GM18951 (cell line): Measurements from ENCODE around the gene RAPGEF4.

Experiments used
- POLR2A ChIP-seq: IDR thresholded peaks from 4 replicates; pipeline ENCODE4 v1.6.1; 2011; ENCODE audit warnings: mild to moderate bottlenecking; ENCODE audit not compliant: insufficient read length, insufficient read depth; ENCODE audit errors: extremely low read depth
- in situ Hi-C: fragments of 300-500 bp; cut with MboI; formaldehyde crosslinking; loops from one replicate; pipeline ENCODE4 v1.12.0; 2022; ENCODE audit warnings: low sequenced_read_pairs, mixed read lengths, inconsistent platforms; ENCODE audit not compliant: unreplicated experiment

Gene RAPGEF4

DNA sequence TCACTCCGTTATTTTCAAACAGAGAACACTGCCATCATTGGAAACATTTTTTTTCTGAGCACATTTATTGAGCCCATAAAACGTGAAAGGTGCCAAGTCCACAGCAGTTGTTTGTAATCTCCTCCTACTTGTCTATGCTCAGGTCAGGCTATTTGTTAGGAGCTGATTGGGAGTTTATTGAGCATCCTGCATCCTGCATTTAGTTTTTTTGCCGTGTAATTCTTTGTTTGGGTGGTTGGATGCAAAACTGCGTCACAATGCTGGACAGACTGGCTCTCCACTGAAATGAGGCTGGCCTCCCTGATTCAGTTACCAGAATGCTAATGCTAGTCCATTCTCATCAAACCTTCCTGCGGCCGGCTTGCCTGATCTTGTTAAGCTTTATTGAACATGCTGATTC lies 71.4 kb downstream of the RAPGEF4 start:
- in situ Hi-C loops, result no loop called here
- no peak for TF ChIP-seq POLR2A

DNA sequence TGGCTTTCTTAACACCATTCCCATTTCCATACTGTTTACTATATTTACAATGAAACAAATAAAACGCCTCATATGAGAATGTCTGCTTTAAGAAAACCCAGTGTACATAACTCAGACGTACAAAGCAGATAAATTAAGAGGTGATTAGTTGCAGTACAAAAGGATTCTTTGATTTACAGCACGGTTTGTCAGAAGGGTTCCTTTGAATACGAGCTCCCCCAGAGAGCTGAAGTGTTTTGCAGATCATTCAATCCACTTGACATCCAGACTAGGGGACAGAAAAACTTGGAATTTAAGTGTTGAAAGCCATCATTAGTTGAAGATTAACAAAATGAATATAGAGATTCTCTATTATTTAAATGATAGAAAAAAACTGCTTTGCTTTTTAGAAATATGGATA lies 72.5 kb downstream of the RAPGEF4 start:
- in situ Hi-C loops, result no loop called here
- TF ChIP-seq POLR2A, result no peak

DNA sequence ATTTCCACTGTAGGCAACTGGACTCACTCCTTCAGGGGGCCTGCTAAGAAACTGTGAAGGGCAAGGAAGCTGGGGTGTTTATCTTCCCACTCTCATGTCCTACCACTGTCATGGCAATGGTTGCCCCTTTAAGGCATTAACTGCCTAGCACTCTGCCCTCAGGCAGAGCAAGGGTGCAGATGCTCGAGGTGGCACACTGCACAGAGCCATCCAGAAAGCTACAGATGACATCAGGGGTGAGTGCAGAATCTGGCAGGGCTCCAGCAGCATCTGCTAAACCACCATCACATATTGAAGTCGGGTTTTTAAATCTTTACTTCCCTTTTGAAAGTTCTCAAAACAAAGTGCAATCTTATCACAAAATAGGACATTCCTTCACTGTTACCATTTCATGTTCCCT lies 75.4 kb downstream of the RAPGEF4 start:
- in situ Hi-C loops, result no loop called here

DNA sequence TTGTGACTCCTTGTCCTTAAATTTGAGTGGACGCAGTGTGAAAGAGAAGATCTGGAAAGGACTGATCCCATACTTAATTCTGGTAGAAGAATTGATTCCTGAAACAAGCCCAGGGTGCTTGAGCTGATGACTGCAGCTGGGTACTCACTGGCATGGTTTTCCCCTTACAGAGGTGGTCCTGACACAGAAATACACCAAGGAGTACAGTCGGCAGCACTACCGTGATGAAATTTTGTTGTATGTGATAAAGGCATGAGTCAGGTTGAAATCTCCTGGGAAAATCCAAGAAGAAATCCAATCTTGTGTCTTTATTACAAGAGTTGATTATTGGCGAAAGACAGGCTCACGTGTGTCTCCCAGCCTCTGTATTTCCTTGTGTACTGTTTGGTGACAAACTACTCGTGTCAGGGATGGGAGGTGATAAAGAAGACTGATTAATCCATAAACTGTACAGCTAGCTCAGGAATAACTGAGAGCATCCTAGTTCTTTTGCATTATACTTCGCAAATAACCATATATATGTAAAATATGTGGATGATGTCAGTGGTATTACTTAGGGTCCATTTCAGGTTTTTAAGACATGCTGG lies 76.6 kb downstream of the RAPGEF4 start:
- TF ChIP-seq POLR2A, result no peak
- in situ Hi-C loops, result no loop called here

More for the DNA sequence above, 75.4 kb downstream of the RAPGEF4 start:
- no peak for TF ChIP-seq POLR2A

DNA sequence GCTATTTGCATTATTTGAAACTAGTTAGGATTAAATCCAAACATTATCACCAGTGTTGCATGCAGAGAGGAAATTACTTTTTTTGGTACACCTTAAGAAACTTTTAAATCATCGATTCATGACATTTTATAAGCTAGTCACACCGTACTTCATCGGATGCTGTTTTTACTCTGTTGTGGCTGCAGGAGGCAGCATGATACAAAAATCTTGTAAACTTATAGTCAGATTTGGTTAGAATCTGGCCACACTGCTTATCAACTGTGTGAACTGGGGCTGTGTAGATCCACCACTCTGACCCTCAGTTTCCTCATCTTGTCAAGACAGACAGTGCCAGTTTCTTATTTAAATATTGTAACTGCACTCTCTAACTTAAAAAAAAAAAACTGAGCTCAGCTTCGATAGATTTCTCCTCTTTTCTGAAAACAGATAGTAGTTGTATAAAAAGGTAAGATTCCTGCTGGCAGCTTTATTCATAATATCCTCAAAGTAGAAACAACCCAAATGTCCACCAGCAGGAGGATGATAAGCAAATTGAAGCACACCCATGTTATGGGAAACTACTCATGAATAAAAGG lies 77.8 kb downstream of the RAPGEF4 start:
- in situ Hi-C loops, result no loop called here
- TF ChIP-seq POLR2A, result no peak

DNA sequence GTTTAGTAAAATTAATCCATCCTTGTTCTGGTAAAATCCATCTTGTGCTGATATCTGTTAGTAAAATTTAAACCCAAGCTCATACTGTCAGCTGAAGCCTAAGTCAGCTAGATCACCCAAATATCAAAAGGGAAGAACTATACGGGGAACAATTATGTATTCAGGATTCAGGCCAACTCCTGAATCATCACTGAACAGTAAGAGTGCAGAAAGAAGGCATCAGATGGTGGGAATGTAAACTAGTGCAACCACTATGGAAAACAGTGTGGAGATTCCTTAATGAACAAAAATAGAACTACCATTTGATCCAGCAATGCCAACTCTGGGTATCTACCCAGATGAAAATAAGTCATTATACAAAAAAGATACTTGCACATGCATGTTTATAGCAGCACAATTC lies 81.8 kb downstream of the RAPGEF4 start:
- TF ChIP-seq POLR2A, result no peak
- in situ Hi-C loops, result no loop called here

DNA sequence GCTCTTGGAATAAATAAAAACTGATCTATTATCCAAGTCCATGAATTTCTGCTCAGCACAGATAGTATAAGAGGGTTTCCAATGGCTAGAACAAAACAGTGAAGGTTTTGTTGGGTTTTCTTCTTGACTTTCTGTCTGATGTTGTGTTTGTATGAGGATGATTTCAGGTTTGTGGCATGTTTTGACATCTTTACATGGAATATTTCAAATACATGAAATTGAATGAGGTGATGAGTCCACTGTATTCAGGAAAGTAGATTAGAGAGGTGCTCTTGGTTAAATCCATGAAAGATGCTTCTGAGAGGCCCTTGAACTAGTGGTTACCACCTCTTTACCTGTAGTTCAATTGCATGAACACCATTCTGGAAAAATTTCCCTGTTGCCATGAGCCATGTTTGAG lies 84.3 kb downstream of the RAPGEF4 start:
- no peak for TF ChIP-seq POLR2A
- in situ Hi-C loops, result no loop called here

DNA sequence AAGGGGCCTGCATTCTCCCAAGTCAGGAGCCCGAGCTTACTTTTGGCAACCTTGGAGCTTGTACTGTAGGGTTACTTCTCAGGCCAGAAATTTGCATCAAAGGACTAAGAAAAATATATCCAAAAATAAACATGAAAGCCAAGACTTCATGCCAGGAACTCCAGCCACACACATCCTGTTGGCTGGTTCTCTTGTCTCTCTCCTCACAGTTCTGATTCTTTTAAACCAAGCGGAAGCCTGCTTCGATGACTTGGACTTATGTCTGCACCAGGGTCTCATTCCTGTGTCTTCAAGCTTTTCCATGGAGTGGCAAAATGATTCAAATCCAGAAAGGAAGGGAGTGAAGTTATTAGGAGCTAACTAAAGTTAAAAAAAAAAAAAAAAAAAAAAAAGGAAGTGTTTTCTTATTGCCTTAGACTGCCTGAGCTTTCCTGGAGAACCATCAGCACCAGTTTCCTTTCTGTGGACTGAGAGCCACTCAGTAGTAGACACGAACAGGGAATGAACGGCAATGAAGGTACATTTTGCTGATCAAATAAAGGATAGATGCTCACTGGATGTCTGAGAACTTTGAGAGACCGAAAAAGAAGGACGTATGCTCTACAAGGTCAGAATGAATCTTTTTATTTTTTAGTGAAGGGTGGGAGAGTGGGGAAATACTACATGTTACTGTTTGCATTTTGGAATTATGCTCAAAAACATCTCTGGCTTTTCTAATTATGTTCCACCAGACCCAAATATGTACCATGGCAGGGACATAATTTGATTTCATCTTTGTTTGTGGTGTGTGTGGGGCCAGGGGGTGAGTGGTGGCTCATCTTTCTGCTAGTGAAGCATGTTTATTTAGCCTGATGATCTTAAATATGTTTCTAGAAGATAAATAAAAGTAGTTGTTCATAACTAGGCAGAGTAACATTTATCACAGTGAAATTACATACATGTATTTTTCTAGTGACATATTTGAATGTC lies 86.0 kb downstream of the RAPGEF4 start:
- in situ Hi-C loops, result no loop called here
- TF ChIP-seq POLR2A, result no peak

DNA sequence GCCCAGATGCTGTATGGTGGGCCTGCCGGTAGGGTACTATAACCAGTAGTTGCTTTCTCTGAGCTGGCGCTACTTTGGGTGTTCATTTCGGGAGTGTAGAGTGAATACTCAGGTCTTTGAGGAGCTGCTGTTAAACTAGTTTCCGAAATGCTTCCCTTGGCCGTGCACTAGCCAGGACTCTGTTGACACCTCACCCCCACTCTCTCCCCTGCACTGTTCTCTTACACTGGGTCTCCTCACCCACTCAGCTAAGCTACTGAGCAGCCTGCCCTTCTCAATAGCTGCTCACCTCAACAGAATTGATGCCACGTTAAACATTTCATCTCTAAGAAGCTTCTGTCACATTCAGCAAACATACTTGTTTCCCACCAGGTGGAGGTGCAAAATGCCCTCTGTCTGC lies 86.9 kb downstream of the RAPGEF4 start:
- in situ Hi-C loops, result no loop called here
- TF ChIP-seq POLR2A, result no peak

DNA sequence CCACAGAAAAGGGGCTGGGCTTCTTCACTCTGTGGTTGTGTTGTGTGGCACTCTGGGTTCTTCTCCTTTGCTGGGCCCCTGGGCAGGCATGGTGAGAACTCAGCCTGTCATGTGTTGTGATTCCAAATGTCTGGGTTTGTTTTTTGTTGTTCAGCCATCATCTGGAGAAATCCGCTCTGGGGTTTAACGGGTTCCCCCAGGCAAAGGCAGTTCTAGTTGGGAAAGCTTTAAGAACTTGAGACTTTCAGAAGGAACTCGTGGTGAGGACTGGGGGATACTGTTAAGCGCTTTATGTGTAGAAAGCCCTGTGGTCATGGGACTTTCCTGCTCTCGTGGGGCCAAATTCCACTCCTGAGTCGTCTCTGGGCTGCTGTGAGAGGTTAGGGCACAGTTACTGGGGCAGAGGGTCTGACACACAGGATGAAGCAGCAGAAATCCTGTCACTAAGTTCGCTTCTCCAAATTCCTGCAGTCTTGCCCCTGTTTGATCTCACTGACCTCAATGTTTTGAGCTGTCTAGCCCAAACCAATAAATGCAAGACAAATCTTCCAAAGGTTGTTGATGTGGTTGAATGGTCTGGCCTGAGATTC lies 87.7 kb downstream of the RAPGEF4 start:
- TF ChIP-seq POLR2A, result no peak
- in situ Hi-C loops, result no loop called here

DNA sequence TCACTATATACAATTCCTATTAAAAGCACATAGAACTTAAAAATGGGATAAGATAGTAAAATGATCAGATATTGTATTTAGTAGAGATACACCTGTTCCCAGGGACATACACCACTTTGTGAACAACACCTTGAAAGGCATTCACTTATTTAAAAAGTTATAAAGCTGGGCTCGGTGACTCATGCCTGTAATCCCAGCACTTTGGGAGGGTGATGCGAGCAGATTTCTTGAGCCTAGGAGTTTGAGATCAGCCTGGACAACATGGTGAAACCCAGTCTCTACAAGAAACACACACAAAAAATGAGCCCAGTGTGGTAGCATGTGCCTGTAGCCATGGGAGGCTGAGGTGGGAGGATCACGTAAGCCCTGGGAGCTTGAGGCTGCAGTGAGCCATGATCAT lies 90.9 kb downstream of the RAPGEF4 start:
- in situ Hi-C loops, result no loop called here
- no peak for TF ChIP-seq POLR2A

DNA sequence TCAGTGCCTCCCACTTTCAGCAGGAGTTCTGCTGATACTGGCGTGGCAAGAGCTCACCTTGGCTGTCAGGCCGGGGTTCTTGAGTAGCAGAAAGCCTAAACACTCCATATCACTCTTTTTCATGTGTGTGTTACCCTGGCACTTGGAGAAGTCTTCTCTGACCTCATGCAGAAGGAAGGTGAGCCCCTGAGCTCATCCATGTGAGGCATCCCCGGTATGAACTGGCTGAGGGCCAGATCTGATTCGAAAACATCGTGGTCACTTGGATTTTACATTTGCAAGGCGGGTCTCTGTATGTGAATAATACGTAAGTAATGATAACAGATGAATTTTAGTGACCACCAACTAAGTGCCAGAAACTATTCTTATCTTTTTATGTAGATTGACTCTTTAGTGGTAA lies 93.6 kb downstream of the RAPGEF4 start:
- TF ChIP-seq POLR2A, result no peak
- in situ Hi-C loops, result no loop called here

DNA sequence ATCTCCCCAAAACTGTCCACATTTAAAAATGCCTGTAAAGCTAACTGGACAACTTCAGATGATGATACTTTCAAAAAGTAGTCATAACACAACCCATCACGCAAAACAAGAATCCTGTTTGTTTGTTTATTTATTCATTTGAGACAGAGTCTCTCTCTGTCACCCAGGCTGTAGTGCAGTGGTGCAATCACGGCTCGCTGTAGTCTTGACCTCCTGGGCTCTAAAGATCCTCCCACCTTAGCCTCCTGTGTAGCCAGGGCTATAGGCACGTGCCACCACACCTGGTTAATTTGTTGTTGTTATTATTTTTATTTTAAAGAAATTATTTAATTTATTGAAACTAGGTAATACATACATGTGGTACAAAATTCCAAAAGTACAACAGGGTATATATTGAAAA lies 94.8 kb downstream of the RAPGEF4 start:
- in situ Hi-C loops, result no loop called here
- no peak for TF ChIP-seq POLR2A
